ENCODE measurements around the gene RNFT1.
"Not testable (repeated sequence)": the region's sequence is repeated elsewhere in the genome, so short reads cannot be mapped to it uniquely, and the experiment has no call there.

Gene RNFT1

GRCh38 chr17:59933317-59933716, 31.2 kb downstream of the RNFT1 start:
- H3K4me3 ChIP-seq (ENCODE audit: low read depth in 1 of 2, low read length in 2 of 2); H3K4me1 ChIP-seq (ENCODE audit: control insufficient read depth in 1 of 2, insufficient read depth in 2 of 2, low read length in 2 of 2); H3K9me3 ChIP-seq (ENCODE audit: control insufficient read depth in 1 of 2, low read length in 2 of 2); H3K27me3 ChIP-seq (ENCODE audit: control insufficient read depth in 1 of 2, insufficient read depth in 2 of 2, low read length in 2 of 2); H3K9ac ChIP-seq (ENCODE audit: low read depth in 1 of 2, low read length in 2 of 2); H3K27ac ChIP-seq (ENCODE audit: low read depth, low read length): not testable (repeated sequence)
- peaks cover 12 to 53% of the 10 kb centered on the region in 2 donors for H3K36me3 ChIP-seq (ENCODE audit: control insufficient read depth in 1 of 2, insufficient read depth in 2 of 2, low read length in 2 of 2)

- not testable (repeated sequence) for H3K9ac ChIP-seq (ENCODE audit: low read depth in 1 of 2, low read length in 2 of 2); H3K27ac ChIP-seq (ENCODE audit: low read depth, low read length); H3K9me3 ChIP-seq (ENCODE audit: control insufficient read depth in 1 of 2, low read length in 2 of 2); H3K27me3 ChIP-seq (ENCODE audit: control insufficient read depth in 1 of 2, insufficient read depth in 2 of 2, low read length in 2 of 2); H3K4me1 ChIP-seq (ENCODE audit: control insufficient read depth in 1 of 2, insufficient read depth in 2 of 2, low read length in 2 of 2); H3K4me3 ChIP-seq (ENCODE audit: low read depth in 1 of 2, low read length in 2 of 2)
- peaks cover 6 to 59% of the 10 kb centered on the region in 2 donors for H3K36me3 ChIP-seq (ENCODE audit: control insufficient read depth in 1 of 2, insufficient read depth in 2 of 2, low read length in 2 of 2)
These were observed 33.8 kb downstream of the RNFT1 start for GRCh38 chr17:59930768-59931167.

GRCh38 chr17:59930121-59930520, 34.4 kb downstream of the RNFT1 start:
- not testable (repeated sequence) for H3K27ac ChIP-seq (ENCODE audit: low read depth, low read length); H3K9ac ChIP-seq (ENCODE audit: low read depth in 1 of 2, low read length in 2 of 2); H3K27me3 ChIP-seq (ENCODE audit: control insufficient read depth in 1 of 2, insufficient read depth in 2 of 2, low read length in 2 of 2); H3K9me3 ChIP-seq (ENCODE audit: control insufficient read depth in 1 of 2, low read length in 2 of 2); H3K4me1 ChIP-seq (ENCODE audit: control insufficient read depth in 1 of 2, insufficient read depth in 2 of 2, low read length in 2 of 2); H3K4me3 ChIP-seq (ENCODE audit: low read depth in 1 of 2, low read length in 2 of 2)
- H3K36me3 ChIP-seq (ENCODE audit: control insufficient read depth in 1 of 2, insufficient read depth in 2 of 2, low read length in 2 of 2), result peaks cover 6 to 55% of the 10 kb centered on the region in 2 donors

- not testable (repeated sequence) for H3K4me3 ChIP-seq (ENCODE audit: low read depth in 1 of 2, low read length in 2 of 2); H3K27me3 ChIP-seq (ENCODE audit: control insufficient read depth in 1 of 2, insufficient read depth in 2 of 2, low read length in 2 of 2); H3K9ac ChIP-seq (ENCODE audit: low read depth in 1 of 2, low read length in 2 of 2); H3K4me1 ChIP-seq (ENCODE audit: control insufficient read depth in 1 of 2, insufficient read depth in 2 of 2, low read length in 2 of 2); H3K27ac ChIP-seq (ENCODE audit: low read depth, low read length); H3K9me3 ChIP-seq (ENCODE audit: control insufficient read depth in 1 of 2, low read length in 2 of 2)
- peaks cover 8 to 44% of the 10 kb centered on the region in 2 donors for H3K36me3 ChIP-seq (ENCODE audit: control insufficient read depth in 1 of 2, insufficient read depth in 2 of 2, low read length in 2 of 2)
These were observed 43.9 kb downstream of the RNFT1 start for GRCh38 chr17:59920637-59921036.

- no peaks in the 10 kb centered on the region for H3K27me3 ChIP-seq (ENCODE audit: control insufficient read depth in 1 of 2, insufficient read depth in 2 of 2, low read length in 2 of 2)
- H3K4me1 ChIP-seq (ENCODE audit: control insufficient read depth in 1 of 2, insufficient read depth in 2 of 2, low read length in 2 of 2), result no peaks in the 10 kb centered on the region
- H3K27ac ChIP-seq (ENCODE audit: low read depth, low read length), result no peak overlapping the region
- no peaks in the 10 kb centered on the region for H3K9me3 ChIP-seq (ENCODE audit: control insufficient read depth in 1 of 2, low read length in 2 of 2)
- H3K4me3 ChIP-seq (ENCODE audit: low read depth in 1 of 2, low read length in 2 of 2), result no peak overlapping the region
- peaks cover 20 to 63% of the 10 kb centered on the region in 2 donors for H3K36me3 ChIP-seq (ENCODE audit: control insufficient read depth in 1 of 2, insufficient read depth in 2 of 2, low read length in 2 of 2)
- no peak overlapping the region for H3K9ac ChIP-seq (ENCODE audit: low read depth in 1 of 2, low read length in 2 of 2)
These were observed 48.1 kb downstream of the RNFT1 start for GRCh38 chr17:59916446-59916845.

GRCh38 chr17:59914274-59914854, 50.2 kb downstream of the RNFT1 start:
- Histone ChIP-seq H3K27ac (ENCODE audit: low read depth, low read length) (no peak overlapping the region), H3K36me3 (ENCODE audit: control insufficient read depth in 1 of 2, insufficient read depth in 2 of 2, low read length in 2 of 2) (peaks cover 23 to 51% of the 10 kb centered on the region in 2 donors), H3K27me3 (ENCODE audit: control insufficient read depth in 1 of 2, insufficient read depth in 2 of 2, low read length in 2 of 2) (no peaks in the 10 kb centered on the region)

GRCh38 chr17:59907467-59907866, 57.1 kb downstream of the RNFT1 start:
- peaks cover 7 to 11% of the 10 kb centered on the region in 2 donors for H3K36me3 ChIP-seq (ENCODE audit: control insufficient read depth in 1 of 2, insufficient read depth in 2 of 2, low read length in 2 of 2)
- no peak overlapping the region for H3K4me3 ChIP-seq (ENCODE audit: low read depth in 1 of 2, low read length in 2 of 2)
- H3K9ac ChIP-seq (ENCODE audit: low read depth in 1 of 2, low read length in 2 of 2), result no peak overlapping the region
- H3K27ac ChIP-seq (ENCODE audit: low read depth, low read length), result no peak overlapping the region
- no peaks in the 10 kb centered on the region for H3K9me3 ChIP-seq (ENCODE audit: control insufficient read depth in 1 of 2, low read length in 2 of 2)
- no peaks in the 10 kb centered on the region for H3K27me3 ChIP-seq (ENCODE audit: control insufficient read depth in 1 of 2, insufficient read depth in 2 of 2, low read length in 2 of 2)
- no peaks in the 10 kb centered on the region for H3K4me1 ChIP-seq (ENCODE audit: control insufficient read depth in 1 of 2, insufficient read depth in 2 of 2, low read length in 2 of 2)

More at GRCh38 chr17:59914274-59914854, 50.2 kb downstream of the RNFT1 start:
- Histone ChIP-seq H3K9me3 (ENCODE audit: control insufficient read depth in 1 of 2, low read length in 2 of 2) (no peaks in the 10 kb centered on the region), H3K4me1 (ENCODE audit: control insufficient read depth in 1 of 2, insufficient read depth in 2 of 2, low read length in 2 of 2) (no peaks in the 10 kb centered on the region), H3K9ac (ENCODE audit: low read depth in 1 of 2, low read length in 2 of 2) (no peak overlapping the region), H3K4me3 (ENCODE audit: low read depth in 1 of 2, low read length in 2 of 2) (no peak overlapping the region)

GRCh38 chr17:59903455-59903854, 61.1 kb downstream of the RNFT1 start:
- H3K4me1 ChIP-seq (ENCODE audit: control insufficient read depth in 1 of 2, insufficient read depth in 2 of 2, low read length in 2 of 2), result no peaks in the 10 kb centered on the region
- H3K4me3 ChIP-seq (ENCODE audit: low read depth in 1 of 2, low read length in 2 of 2), result no peak overlapping the region
- no peak overlapping the region for H3K9ac ChIP-seq (ENCODE audit: low read depth in 1 of 2, low read length in 2 of 2)
- no peak overlapping the region for H3K27ac ChIP-seq (ENCODE audit: low read depth, low read length)
- H3K27me3 ChIP-seq (ENCODE audit: control insufficient read depth in 1 of 2, insufficient read depth in 2 of 2, low read length in 2 of 2), result no peaks in the 10 kb centered on the region
- no peaks in the 10 kb centered on the region for H3K36me3 ChIP-seq (ENCODE audit: control insufficient read depth in 1 of 2, insufficient read depth in 2 of 2, low read length in 2 of 2)
- H3K9me3 ChIP-seq (ENCODE audit: control insufficient read depth in 1 of 2, low read length in 2 of 2), result no peaks in the 10 kb centered on the region
